Transverse colon (tissue), 3 donors: ENCODE data around the gene PRKCA.

Experiments used
- CTCF ChIP-seq, 5 experiments: fragments of 200-600 bp in 3 of 5; fragments of 450-650 bp in 2 of 5; sonication (generic) in 3 of 5; IDR thresholded peaks; 1 replicate in 2 of 5; 2 replicates in 3 of 5; pipeline ENCODE4 v1.5.1; 2016 to 2017; ENCODE audit warnings: antibody characterized with exemption in 5 of 5, inconsistent platforms in 3 of 5, mild to moderate bottlenecking in 2 of 5, moderate library complexity in 1 of 5
- POLR2A ChIP-seq: fragments of 450-650 bp; IDR thresholded peaks from one replicate; pipeline ENCODE4 v1.6.1; 2016; ENCODE audit warnings: antibody characterized with exemption, mild to moderate bottlenecking, moderate library complexity

DNA sequence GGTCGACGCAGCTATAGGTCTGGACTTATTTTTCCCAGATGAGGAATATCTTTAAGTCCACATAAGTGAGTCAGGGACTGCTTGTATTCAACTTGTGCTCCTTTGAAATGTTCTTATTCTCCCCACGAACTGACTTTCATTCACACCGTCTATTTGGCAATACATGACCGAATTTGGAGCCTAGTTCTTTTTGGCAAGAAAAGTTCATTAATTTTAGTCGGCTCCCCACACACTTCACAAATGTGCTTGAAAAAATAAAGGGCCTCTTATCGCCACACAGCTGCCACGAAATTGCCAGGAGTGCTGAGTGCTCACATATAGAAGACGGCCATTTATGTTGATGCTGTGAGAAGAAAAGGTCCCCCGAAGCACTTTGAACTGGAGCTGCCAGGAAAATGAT lies 152.6 kb downstream of the PRKCA start:
- TF ChIP-seq CTCF (IDR thresholded peaks at IDR 0.05), result no peak
- TF ChIP-seq POLR2A, result no peak
